Prostate gland (tissue), 2 donors: ENCODE measurements around the gene FGFRL1.

Experiments
- POLR2A ChIP-seq: fragments of 450-650 bp; IDR thresholded peaks from one replicate; pipeline ENCODE4 v1.6.1; 2016; ENCODE audit warnings: antibody characterized with exemption, mild to moderate bottlenecking
- POLR2AphosphoS5 ChIP-seq: sonication (generic); formaldehyde crosslinking; IDR thresholded peaks from one replicate; pipeline ENCODE4 v1.6.1; 2017; ENCODE audit warnings: antibody characterized with exemption
- TF ChIP-seq, protein P1 (sequence below), 4 experiments: fragments of 200-600 bp in 2 of 4; fragments of 450-650 bp in 2 of 4; sonication (generic) in 2 of 4; IDR thresholded peaks; 1 replicate in 3 of 4; 2 replicates in 1 of 4; pipeline ENCODE4 v1.5.1; 2016 to 2019; ENCODE audit warnings: antibody characterized with exemption in 4 of 4, mild to moderate bottlenecking in 2 of 4, moderate library complexity in 2 of 4

DNA sequence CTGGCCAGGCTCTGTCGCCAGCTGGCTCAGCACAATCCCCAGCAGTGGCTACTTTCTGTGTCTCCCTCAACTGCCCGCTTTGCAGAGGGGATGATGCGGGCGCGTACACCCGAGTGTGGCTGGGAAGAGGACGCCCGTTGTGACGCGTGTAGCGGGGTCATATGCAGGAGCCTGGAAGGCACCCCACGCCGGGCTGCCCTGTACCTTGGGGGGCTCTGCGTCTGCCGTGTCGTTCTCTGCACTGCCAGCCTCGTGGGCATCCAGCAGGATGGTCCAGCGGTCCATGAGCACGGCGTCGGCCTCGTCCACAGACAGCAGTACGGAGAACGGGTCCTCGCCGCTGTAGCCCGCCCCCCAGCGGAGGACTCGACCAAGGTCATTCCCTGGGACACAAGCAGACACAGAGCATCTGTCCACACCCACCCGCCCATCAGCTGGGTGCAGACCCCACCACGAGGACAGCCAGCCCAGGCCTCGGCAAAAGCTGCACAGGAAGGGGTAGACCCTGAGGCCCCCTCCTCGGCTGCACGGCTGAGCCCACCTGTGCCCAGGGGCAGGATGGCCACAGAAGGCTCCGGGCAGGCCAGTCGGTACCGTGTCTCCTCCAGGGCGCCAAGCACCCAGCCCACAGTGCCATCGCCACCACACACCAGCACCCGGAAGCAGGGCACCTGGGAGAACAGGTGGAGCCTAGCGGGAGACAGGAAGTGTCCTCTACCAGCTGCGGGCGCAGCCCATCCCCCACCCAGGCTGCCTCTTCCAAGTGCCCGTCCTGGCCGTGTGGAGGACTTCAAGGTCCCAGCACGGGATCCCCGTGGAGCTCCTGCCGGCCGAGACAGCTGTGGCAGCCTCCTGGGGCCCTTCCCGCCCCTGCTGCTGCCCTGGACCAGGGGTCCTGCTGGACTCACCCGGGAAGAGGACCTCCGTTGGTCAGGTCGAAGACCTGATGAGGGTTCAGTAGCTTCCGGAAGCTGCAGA is 48.9 kb upstream of the FGFRL1 start:
- TF ChIP-seq, protein P1, sequence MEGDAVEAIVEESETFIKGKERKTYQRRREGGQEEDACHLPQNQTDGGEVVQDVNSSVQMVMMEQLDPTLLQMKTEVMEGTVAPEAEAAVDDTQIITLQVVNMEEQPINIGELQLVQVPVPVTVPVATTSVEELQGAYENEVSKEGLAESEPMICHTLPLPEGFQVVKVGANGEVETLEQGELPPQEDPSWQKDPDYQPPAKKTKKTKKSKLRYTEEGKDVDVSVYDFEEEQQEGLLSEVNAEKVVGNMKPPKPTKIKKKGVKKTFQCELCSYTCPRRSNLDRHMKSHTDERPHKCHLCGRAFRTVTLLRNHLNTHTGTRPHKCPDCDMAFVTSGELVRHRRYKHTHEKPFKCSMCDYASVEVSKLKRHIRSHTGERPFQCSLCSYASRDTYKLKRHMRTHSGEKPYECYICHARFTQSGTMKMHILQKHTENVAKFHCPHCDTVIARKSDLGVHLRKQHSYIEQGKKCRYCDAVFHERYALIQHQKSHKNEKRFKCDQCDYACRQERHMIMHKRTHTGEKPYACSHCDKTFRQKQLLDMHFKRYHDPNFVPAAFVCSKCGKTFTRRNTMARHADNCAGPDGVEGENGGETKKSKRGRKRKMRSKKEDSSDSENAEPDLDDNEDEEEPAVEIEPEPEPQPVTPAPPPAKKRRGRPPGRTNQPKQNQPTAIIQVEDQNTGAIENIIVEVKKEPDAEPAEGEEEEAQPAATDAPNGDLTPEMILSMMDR (IDR thresholded peaks at IDR 0.05) = no peak
- no peak for TF ChIP-seq POLR2AphosphoS5
- no peak for TF ChIP-seq POLR2A
